Loucy (cell line): Measurements from ENCODE around the gene PPIF.

ENCODE experiments used
- H2AFZ ChIP-seq: fragments of 200-600 bp; sonication (generic); 2 replicates; pipeline ENCODE4 v1.6.0; 2016; ENCODE audit warnings: antibody characterized with exemption, mild to moderate bottlenecking, low read length, moderate library complexity
- H3F3A ChIP-seq: fragments of 200-600 bp; 2 replicates; pipeline ENCODE4 v1.6.0; 2016; ENCODE audit warnings: antibody characterized with exemption, low read depth, mild to moderate bottlenecking
- H3K27me3 ChIP-seq: fragments of 200-600 bp; sonication (generic); 2 replicates; pipeline ENCODE4 v1.6.1; 2014; ENCODE audit warnings: low read length, mild to moderate bottlenecking; ENCODE audit not compliant: insufficient read depth, poor library complexity, severe bottlenecking
- H3K36me3 ChIP-seq: fragments of 200-600 bp; sonication (generic); 2 replicates; pipeline ENCODE4 v1.6.1; 2016; ENCODE audit warnings: low read length; ENCODE audit not compliant: insufficient read depth
- H3K4me1 ChIP-seq: fragments of 200-600 bp; sonication (generic); 2 replicates; pipeline ENCODE4 v1.5.1; 2014; ENCODE audit warnings: low read length, mild to moderate bottlenecking; ENCODE audit not compliant: insufficient read depth, poor library complexity, severe bottlenecking
- H3K4me2 ChIP-seq: fragments of 200-600 bp; sonication (generic); 2 replicates; pipeline ENCODE4 v1.6.0; 2014; ENCODE audit warnings: antibody characterized with exemption, low read length, low read depth, mild to moderate bottlenecking; ENCODE audit not compliant: poor library complexity, severe bottlenecking
- H3K4me3 ChIP-seq: fragments of 200-600 bp; sonication (generic); 2 replicates; pipeline ENCODE4 v1.5.1; 2014; ENCODE audit warnings: low read length, mild to moderate bottlenecking, mixed read lengths; ENCODE audit not compliant: poor library complexity, severe bottlenecking
- H3K79me2 ChIP-seq: fragments of 200-600 bp; sonication (generic); 2 replicates; pipeline ENCODE4 v1.6.1; 2014; ENCODE audit warnings: low read length; ENCODE audit not compliant: insufficient read depth
- H3K9ac ChIP-seq: fragments of 200-600 bp; sonication (generic); 2 replicates; pipeline ENCODE4 v1.6.0; 2014; ENCODE audit warnings: mild to moderate bottlenecking, low read depth, low read length, moderate library complexity; ENCODE audit not compliant: poor library complexity, severe bottlenecking
- H3K9me2 ChIP-seq: fragments of 200-600 bp; sonication (generic); replicated peaks from 2 replicates; pipeline ENCODE4 v1.6.1; 2016; ENCODE audit warnings: low read depth, low read length, mixed read lengths
- H3K9me3 ChIP-seq: fragments of 200-600 bp; sonication (generic); 2 replicates; pipeline ENCODE4 v1.6.1; 2014; ENCODE audit warnings: mild to moderate bottlenecking, antibody characterized with exemption, low read length, low read depth; ENCODE audit not compliant: insufficient read depth
- H4K20me1 ChIP-seq: fragments of 200-600 bp; sonication (generic); 2 replicates; pipeline ENCODE4 v1.6.0; 2014; ENCODE audit warnings: antibody characterized with exemption, low read length, mild to moderate bottlenecking; ENCODE audit not compliant: insufficient read depth, poor library complexity, severe bottlenecking
- EZH2phosphoT487 ChIP-seq: fragments of 200-600 bp; IDR thresholded peaks from 2 replicates; pipeline ENCODE4 v1.6.1; 2018; ENCODE audit warnings: antibody characterized with exemption, mild to moderate bottlenecking, moderate library complexity, borderline replicate concordance
- TF ChIP-seq, protein P1 (sequence below): fragments of 200-600 bp; sonication (generic); conservative IDR thresholded peaks from 2 replicates; pipeline ENCODE4 v1.5.1; 2014; ENCODE audit warnings: mild to moderate bottlenecking, antibody characterized with exemption, low read length

Gene PPIF

DNA sequence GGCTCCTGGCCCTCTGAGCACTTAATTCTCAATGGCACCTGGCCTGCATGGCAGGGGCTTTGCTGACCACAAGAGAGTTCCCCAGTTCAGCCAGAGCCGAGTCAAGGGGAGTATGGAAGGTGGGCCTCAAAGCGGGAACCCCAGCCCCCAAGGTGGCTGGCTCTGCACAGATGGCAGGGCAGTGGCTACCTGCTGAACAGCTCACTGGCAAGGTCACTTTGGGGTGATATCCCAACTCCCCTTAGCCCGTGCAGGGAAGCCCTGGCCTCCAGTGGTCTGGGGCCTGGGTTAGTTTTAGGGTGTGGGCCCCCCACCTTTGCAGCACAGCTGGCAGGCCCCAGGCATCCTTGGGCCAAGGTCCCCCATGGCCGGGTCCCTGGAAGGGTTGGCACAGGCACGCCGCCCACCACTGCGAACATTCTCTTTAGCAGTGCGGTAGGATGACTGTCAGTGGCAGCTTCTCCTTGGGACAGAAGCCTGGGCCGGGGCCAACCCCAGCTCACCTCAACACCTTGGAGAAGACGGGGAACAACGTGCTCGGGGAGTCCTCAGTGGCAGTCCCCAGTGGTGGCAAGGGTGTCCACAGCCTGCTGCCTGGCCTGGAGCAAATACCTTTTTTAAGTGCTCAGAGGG, 36.8 kb downstream of the PPIF start:
- Histone ChIP-seq H3K36me3 (no peaks in the 10 kb centered on the region), H3K4me3 (no peak overlapping the region), H3K9me2 (no peaks in the 10 kb centered on the region), H3K79me2 (no peaks in the 10 kb centered on the region), H2AFZ (no peak overlapping the region), H3K27me3 (no peaks in the 10 kb centered on the region), H4K20me1 (no peaks in the 10 kb centered on the region), H3K4me2 (no peak overlapping the region), H3K9me3 (no peaks in the 10 kb centered on the region), H3F3A (no peaks in the 10 kb centered on the region), H3K9ac (no peak overlapping the region), H3K4me1 (no peaks in the 10 kb centered on the region)
- TF ChIP-seq, protein P1, sequence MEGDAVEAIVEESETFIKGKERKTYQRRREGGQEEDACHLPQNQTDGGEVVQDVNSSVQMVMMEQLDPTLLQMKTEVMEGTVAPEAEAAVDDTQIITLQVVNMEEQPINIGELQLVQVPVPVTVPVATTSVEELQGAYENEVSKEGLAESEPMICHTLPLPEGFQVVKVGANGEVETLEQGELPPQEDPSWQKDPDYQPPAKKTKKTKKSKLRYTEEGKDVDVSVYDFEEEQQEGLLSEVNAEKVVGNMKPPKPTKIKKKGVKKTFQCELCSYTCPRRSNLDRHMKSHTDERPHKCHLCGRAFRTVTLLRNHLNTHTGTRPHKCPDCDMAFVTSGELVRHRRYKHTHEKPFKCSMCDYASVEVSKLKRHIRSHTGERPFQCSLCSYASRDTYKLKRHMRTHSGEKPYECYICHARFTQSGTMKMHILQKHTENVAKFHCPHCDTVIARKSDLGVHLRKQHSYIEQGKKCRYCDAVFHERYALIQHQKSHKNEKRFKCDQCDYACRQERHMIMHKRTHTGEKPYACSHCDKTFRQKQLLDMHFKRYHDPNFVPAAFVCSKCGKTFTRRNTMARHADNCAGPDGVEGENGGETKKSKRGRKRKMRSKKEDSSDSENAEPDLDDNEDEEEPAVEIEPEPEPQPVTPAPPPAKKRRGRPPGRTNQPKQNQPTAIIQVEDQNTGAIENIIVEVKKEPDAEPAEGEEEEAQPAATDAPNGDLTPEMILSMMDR = no peak
- TF ChIP-seq EZH2phosphoT487 = no peak

DNA sequence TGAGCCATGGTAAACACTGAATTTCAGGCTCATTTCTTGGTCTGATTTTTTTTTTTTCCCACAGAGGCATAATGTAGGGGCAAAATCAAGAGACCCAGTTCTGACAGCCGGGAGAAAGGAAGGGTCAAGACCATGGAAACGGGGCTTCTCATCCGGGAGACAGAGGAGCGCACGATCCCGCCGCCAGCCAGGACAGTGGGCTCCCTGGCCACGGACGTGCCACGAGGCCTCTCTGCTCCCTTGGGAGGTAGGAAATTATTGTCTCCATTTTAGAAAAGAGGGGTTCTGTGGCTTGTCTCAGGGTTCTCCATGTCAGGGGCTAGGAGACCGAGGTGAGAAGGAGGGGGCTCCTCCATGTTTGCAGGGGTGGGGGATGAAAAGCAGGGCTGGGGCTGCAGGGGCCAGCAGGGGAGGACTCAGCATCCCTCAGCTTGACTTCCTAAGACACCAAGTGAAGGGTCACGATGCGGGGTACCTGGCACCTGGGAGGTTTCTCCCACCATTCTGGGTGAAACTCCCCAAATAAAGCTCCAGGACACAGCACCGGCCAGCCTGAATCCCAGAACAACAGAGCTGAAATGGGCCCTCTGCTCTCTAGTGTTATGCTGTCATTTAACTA, 37.6 kb downstream of the PPIF start:
- Histone ChIP-seq H3K9me3 (no peaks in the 10 kb centered on the region), H3K36me3 (no peaks in the 10 kb centered on the region), H2AFZ (no peak overlapping the region), H3K79me2 (no peaks in the 10 kb centered on the region), H3K9me2 (no peaks in the 10 kb centered on the region), H3K9ac (no peak overlapping the region), H3F3A (no peaks in the 10 kb centered on the region), H4K20me1 (no peaks in the 10 kb centered on the region), H3K4me3 (no peak overlapping the region), H3K4me2 (no peak overlapping the region), H3K4me1 (no peaks in the 10 kb centered on the region), H3K27me3 (no peaks in the 10 kb centered on the region)
- TF ChIP-seq, protein P1 = no peak
- TF ChIP-seq EZH2phosphoT487 = no peak

DNA sequence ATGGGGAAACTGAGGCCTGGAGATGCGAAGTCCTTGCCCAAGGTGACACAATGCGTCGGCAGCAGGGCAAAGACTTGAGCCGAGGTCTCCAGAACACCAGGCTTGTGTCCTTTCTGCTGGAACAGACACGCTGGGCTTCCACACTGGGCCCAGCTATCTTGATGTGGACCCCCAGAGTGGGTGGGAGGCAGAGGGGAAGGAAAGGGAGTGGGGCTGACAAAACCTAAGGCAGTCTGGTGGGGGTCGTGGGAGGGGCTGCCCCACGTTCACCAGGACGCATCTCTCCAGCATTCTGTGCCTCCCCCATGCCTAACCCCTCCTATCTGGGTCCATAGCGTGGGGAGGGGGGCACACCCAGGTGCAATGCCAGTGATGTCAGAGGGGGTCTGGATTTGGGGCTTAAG, 38.1 kb downstream of the PPIF start:
- Histone ChIP-seq H3K27me3 (no peaks in the 10 kb centered on the region), H3K9me3 (no peaks in the 10 kb centered on the region), H3K4me1 (no peaks in the 10 kb centered on the region), H3K4me2 (no peak overlapping the region), H3K9me2 (no peaks in the 10 kb centered on the region), H3F3A (no peaks in the 10 kb centered on the region), H4K20me1 (no peaks in the 10 kb centered on the region), H3K79me2 (no peaks in the 10 kb centered on the region), H3K9ac (no peak overlapping the region), H2AFZ (no peak overlapping the region), H3K4me3 (no peak overlapping the region), H3K36me3 (no peaks in the 10 kb centered on the region)
- TF ChIP-seq, protein P1 = no peak
- TF ChIP-seq EZH2phosphoT487 = no peak
